Stimulated activated CD8-positive, alpha-beta memory T cell treated with anti-CD3 and anti-CD28 coated beads, Interleukin-15, amount 100 ng/mL, for 1 hour (primary cell): ENCODE measurements around the gene CCNI.
"Not testable (repeated sequence)": the region's sequence is repeated elsewhere in the genome, so short reads cannot be mapped to it uniquely, and the experiment has no call there.

Experiments
- DNase-seq: peaks from one replicate; pipeline ENCODE4 v3.0.0-alpha.2; 2020; ENCODE audit warnings: low read depth

CCNI gene, protein sequence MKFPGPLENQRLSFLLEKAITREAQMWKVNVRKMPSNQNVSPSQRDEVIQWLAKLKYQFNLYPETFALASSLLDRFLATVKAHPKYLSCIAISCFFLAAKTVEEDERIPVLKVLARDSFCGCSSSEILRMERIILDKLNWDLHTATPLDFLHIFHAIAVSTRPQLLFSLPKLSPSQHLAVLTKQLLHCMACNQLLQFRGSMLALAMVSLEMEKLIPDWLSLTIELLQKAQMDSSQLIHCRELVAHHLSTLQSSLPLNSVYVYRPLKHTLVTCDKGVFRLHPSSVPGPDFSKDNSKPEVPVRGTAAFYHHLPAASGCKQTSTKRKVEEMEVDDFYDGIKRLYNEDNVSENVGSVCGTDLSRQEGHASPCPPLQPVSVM

DNA sequence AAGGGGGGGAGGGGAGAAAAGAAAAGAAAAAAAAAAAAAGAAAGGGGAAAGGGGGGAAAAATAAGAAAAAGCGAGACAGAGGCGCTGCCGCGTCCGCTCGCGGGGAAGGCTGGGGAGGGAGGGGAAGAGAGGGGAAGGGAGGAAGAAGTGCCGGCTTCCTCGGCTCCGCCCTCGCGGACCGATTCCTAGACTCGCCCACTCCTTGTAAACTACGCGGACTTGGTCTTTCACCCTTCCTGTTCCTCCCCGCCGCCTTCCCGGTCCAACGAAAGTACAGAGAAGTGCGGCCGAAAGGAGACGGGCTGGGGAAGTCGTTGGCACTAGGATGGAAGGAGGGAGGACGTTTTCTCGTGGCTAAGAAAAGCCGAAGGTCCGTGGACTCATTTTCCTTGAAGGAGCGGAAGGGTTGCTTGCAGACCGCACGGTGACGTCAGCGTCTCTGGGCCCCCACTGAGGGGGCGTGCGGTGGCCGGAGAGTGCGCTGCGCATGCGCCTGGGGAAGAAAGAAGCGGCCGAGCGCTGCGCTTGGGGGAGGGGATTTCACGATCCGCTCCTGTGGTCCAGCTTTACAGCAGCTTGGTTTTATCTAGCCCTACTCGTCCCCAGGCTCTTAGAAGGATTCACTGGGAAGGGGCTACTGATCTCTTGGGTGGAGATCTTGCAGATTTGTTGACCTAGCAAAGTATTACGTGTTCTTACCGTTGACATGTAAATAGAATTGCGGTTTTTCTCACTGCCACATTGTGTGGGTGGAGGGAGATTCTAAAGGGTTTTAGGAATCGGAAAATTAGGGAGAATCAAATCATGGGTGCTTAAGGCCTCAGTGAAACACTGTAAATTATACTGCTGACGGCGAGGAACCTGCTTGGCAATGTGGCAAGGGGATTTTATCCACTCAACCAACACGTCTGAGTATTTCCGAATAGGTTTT lies at the start of gene CCNI:
TSS of gene CCNI (minus strand) at position 121 of the 931 bp plus-strand sequence. CDS start 9,627 bp downstream, outside the sequence.
- DNase-seq: peak; percentile 82

- DNase-seq: no peak
These were observed 48.8 kb upstream of the CCNI start for GRCh38 chr4:77124576-77124975.

DNA sequence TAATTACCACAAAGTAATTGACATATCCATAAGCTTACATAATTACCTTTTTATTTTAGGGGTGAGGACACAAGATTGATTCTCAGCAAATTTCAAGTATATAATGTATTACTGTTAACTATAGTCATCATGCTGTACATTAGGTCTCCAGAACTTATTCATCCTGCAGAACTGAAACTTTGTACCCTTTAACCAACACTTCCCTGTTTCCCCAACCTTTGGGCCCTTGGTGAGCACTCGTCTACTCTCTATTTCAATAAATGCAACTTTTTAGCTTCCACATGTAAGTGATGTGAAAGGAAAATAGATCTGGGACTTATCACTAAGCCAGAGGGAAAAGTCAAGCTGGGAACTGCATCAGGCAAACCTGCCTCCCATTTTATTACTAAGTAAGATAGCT lies 47.6 kb upstream of the CCNI start:
- no peak for DNase-seq

- DNase-seq: no peak
These were observed 46.9 kb upstream of the CCNI start for GRCh38 chr4:77122656-77123055.

DNA sequence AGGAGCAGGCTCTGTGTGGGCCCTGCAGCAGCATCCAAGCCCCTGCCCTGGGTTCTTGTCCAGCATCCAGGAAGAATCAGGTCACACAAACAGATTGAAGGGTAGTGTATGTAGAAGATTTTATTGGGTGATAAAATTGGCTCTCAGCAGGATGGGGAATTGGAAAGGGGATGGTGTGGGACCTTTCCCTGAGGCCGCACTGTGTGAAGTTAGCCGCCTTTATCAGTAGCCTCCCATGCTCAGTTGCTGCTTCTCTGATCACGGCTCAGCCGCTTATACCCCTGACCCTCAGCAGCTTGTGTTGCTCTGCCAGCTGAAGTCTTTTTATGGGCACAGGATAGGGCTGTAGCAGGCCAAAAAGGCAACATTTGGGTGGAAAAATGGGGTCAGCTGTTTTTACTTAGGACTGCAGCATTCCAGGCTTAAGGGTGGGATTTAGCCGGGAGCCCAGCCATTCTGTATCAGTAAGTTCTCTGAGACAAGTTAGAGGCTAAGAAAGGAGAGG lies 46.0 kb upstream of the CCNI start:
- no peak for DNase-seq

GRCh38 chr4:77120886-77121508 lies 45.2 kb upstream of the CCNI start:
- no peak for DNase-seq

GRCh38 chr4:77117721-77118120 lies 41.9 kb upstream of the CCNI start:
- DNase-seq: no peak

GRCh38 chr4:77113069-77113468 lies 37.3 kb upstream of the CCNI start:
- DNase-seq: no peak

DNA sequence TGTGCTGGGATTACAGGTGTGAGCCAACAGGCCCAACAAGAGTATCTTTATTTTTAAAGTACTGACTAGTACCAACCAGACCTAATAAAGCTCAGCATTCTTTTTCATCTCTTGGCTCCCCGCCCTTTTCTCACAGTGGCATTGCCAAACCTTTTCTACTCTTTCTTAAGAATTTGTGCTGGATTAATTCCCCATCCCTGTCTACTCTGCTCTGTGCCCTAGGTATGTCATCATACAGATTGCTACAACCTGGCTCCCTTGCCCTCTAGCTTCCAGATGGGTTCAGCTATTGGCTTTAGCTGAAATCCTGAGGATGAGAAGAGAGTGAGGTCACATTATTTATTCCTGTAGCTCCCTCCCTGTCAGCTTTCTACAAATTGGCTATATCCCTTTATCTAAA lies 34.9 kb upstream of the CCNI start:
- no peak for DNase-seq

DNA sequence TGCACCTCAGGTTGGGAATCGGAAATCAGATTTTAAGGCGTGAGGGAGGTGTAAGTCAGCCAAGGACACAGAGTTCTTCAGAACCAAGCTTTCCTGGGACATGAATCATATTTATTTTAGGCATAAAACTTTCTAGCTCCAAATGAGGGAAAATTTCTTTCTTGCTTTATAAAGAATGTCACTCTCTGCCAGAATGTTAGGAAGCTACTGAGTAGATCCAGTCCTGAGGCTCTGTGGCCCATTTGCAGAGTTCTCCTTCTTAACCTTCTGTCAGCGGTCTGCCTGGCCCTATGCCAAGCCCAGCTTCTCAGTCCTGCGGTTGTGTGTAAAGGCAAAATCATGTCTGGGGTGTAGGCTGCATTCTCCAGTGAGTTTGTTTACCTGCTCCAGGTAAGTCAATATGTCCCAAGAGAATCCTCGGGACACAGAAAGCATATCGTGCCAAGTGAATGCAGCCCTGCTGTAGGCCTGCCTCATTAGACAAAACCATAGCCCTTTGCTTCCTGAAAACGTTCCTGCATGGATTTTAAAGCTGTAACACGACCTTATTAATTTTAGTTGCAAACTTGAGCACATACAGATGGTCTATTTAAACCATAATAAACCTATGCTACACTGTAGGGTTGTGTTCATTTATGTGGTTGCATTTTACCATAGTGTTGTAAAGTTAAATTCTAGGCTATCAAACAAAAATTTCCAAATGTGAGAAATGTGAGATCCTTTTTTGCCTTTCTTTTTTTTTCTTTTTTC lies 29.2 kb upstream of the CCNI start:
- no peak for DNase-seq

GRCh38 chr4:77104388-77104787 lies 28.6 kb upstream of the CCNI start:
- no peak for DNase-seq

GRCh38 chr4:77100234-77100633 lies 24.4 kb upstream of the CCNI start:
- no peak for DNase-seq

GRCh38 chr4:77097611-77098010 lies 21.8 kb upstream of the CCNI start:
- no peak for DNase-seq

DNA sequence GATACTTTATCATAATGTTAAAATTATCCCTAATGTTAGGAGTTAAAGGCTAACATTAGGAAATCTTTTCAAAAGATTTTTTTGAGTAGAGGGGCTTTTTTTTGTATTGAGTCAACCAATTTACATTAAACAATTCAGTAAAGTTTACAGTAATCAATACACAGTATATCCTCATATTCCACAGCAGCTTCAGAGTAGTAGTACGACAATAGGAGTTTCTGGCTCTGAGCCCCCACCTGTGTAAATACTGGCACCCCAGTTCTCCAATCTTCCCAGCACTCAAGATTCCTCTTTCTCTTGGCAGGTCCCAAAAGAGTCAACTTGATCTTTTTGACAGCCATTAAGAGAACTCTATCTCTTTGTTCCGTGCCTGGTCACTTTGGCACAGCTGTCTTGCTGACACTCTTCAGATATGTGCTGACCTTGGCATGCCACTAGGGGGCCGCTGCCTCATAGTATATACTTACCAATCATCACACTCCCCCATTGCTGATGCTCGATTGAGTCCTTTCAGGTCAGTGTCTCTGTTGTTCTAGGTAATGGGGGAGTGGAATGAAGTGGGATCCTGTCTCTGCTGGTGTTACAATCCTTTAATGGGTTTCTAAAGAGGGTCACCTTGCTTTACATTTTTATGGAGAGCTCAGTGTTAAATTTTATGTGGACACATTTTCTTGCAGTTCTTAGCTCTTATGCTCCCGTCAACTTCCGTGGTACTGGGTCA lies 19.5 kb upstream of the CCNI start:
- DNase-seq: peak; percentile 62

DNA sequence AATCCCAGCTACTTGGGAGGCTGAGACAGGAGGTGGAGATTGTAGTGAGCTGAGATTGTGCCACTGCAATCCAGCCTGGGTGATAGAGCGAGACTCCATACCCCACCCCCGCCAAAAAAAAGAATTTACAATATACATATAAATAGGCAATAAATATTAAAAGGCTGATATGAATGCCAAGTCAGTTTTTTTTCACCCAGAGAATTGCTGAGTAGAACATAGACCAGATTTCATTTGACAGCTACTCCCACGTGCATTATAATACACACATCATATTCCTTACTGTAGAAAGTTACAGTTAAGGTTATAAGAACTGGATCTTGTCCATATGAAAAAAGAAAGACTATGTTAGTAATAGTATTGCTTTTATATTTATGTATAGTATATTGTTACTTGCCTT lies 18.7 kb upstream of the CCNI start:
- DNase-seq: no peak

GRCh38 chr4:77093401-77093800 lies 17.6 kb upstream of the CCNI start:
- DNase-seq: no peak

- DNase-seq: no peak
These were observed 17.2 kb upstream of the CCNI start for GRCh38 chr4:77092975-77093374.

DNA sequence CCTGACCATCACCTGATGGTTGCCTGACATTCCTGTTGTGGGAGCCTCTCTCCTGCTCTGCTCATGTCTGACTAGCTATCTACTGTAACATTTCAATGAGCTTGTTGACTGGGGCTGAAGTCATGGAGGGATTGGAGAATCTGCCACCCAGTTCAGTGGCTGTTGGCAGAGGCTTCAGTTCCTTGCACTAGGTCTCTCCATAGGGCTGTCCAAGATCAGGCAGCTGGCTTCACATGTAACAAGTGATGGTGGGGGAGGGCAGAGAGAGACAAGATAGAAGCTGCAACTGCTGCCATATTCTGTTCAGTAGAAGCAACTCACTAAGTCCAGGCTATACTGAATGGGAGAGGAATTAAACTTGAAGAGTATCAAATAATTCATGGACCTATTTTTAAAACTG lies 14.1 kb upstream of the CCNI start:
- DNase-seq: no peak

- DNase-seq: not testable (repeated sequence)
These were observed 11.2 kb upstream of the CCNI start for GRCh38 chr4:77087027-77087426.

- DNase-seq: no peak
These were observed 8.3 kb upstream of the CCNI start for GRCh38 chr4:77084019-77084639.
